Measurements from ENCODE around the gene KLK6.

DNA sequence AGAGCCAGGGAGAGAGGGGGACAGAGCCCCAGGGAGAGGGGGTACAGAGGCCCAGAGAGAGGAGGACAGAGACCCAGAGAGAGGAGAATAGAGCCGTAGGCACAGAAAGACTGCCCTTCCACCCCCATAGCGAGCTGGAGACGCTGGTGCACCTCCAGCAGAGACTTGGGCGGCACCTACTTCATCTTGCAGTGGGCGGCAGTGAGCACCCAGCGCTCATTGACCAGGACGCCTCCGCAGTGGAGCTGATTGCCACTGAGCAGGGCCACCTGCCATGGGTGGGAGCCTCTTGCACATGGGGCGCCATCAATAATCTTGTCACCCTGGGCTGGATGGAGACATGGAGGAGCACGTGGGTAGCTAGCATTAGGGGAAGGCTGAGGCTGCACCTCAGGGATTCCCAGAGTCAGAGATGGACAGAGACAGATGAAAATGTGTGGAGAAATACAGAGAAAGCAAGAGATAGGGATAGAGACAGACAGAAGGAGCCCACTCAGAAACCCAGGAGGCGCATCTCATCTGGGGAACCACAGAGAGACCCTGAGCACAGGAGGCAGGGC lies 12.3 kb upstream of the KLK6 start:
- TF ChIP-seq, protein P1, sequence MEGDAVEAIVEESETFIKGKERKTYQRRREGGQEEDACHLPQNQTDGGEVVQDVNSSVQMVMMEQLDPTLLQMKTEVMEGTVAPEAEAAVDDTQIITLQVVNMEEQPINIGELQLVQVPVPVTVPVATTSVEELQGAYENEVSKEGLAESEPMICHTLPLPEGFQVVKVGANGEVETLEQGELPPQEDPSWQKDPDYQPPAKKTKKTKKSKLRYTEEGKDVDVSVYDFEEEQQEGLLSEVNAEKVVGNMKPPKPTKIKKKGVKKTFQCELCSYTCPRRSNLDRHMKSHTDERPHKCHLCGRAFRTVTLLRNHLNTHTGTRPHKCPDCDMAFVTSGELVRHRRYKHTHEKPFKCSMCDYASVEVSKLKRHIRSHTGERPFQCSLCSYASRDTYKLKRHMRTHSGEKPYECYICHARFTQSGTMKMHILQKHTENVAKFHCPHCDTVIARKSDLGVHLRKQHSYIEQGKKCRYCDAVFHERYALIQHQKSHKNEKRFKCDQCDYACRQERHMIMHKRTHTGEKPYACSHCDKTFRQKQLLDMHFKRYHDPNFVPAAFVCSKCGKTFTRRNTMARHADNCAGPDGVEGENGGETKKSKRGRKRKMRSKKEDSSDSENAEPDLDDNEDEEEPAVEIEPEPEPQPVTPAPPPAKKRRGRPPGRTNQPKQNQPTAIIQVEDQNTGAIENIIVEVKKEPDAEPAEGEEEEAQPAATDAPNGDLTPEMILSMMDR (IDR thresholded peaks at IDR 0.05): no peak
- no peak for TF ChIP-seq POLR2AphosphoS5 (IDR thresholded peaks at IDR 0.05)
